Duodenal mucosa (tissue), 2 donors: ENCODE measurements around the gene RNF32.

ENCODE experiments used
- H3K27ac ChIP-seq: one replicate; pipeline ENCODE4 v1.7.0; 2013; ENCODE audit warnings: low read depth, low read length
- H3K27me3 ChIP-seq, 2 donors: one replicate each; pipeline ENCODE4 v1.7.0; 2013; ENCODE audit warnings: low read length in 2 of 2, control low read depth in 1 of 2; ENCODE audit not compliant: insufficient read depth in 2 of 2, control insufficient read depth in 1 of 2
- H3K36me3 ChIP-seq, 2 donors: one replicate each; pipeline ENCODE4 v1.7.0; 2013; ENCODE audit warnings: low read length in 2 of 2, control low read depth in 1 of 2; ENCODE audit not compliant: insufficient read depth in 2 of 2, control insufficient read depth in 1 of 2
- H3K4me1 ChIP-seq, 2 donors: one replicate each; pipeline ENCODE4 v1.7.0; 2013; ENCODE audit warnings: low read length in 2 of 2, control low read depth in 1 of 2; ENCODE audit not compliant: insufficient read depth in 2 of 2, control insufficient read depth in 1 of 2
- H3K4me3 ChIP-seq, 2 donors: one replicate each; pipeline ENCODE4 v1.7.0; 2013; ENCODE audit warnings: low read length in 2 of 2, low read depth in 1 of 2
- H3K9ac ChIP-seq, 2 donors: one replicate each; pipeline ENCODE4 v1.7.0; 2013; ENCODE audit warnings: low read length in 2 of 2, low read depth in 1 of 2
- H3K9me3 ChIP-seq, 2 donors: one replicate each; pipeline ENCODE4 v1.7.0; 2013; ENCODE audit warnings: low read length in 2 of 2, control low read depth in 1 of 2; ENCODE audit not compliant: control insufficient read depth in 1 of 2

The RNF32 gene

GRCh38 chr7:156673902-156674301 is 33.3 kb downstream of the RNF32 start:
- H3K9ac ChIP-seq, result no peak overlapping the region
- no peaks in the 10 kb centered on the region for H3K27me3 ChIP-seq
- H3K9me3 ChIP-seq, result no peaks in the 10 kb centered on the region
- H3K4me3 ChIP-seq, result no peak overlapping the region
- peaks cover 11 to 32% of the 10 kb centered on the region in 2 donors for H3K36me3 ChIP-seq
- H3K27ac ChIP-seq, result no peak overlapping the region
- no peaks in the 10 kb centered on the region for H3K4me1 ChIP-seq

GRCh38 chr7:156675721-156676120 is 35.1 kb downstream of the RNF32 start:
- Histone ChIP-seq H3K9ac (no peak overlapping the region), H3K27me3 (no peaks in the 10 kb centered on the region), H3K4me3 (no peak overlapping the region), H3K9me3 (no peaks in the 10 kb centered on the region), H3K4me1 (no peaks in the 10 kb centered on the region), H3K27ac (no peak overlapping the region), H3K36me3 (peaks cover 18 to 38% of the 10 kb centered on the region in 2 donors)

DNA sequence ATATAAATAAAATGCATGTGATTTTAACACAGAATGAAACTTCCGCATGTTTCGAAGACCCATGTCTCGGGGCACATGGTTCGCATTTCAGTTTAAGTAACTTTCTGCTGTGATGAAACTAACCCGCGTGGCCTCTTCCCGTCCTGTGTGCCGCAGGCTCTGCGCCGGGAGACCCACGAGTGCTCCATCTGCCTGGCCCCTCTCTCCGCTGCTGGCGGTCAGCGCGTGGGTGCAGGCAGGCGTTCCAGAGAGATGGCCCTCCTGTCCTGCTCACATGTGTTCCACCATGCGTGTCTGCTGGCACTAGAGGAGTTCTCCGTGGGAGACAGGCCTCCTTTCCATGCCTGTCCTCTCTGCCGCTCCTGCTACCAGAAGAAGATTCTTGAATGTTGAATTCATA is 35.7 kb downstream of the RNF32 start:
- Histone ChIP-seq H3K27ac (no peak overlapping the region), H3K27me3 (no peaks in the 10 kb centered on the region), H3K9ac (no peak overlapping the region), H3K4me1 (no peaks in the 10 kb centered on the region), H3K9me3 (no peaks in the 10 kb centered on the region), H3K36me3 (peaks cover 18 to 38% of the 10 kb centered on the region in 2 donors), H3K4me3 (no peak overlapping the region)

DNA sequence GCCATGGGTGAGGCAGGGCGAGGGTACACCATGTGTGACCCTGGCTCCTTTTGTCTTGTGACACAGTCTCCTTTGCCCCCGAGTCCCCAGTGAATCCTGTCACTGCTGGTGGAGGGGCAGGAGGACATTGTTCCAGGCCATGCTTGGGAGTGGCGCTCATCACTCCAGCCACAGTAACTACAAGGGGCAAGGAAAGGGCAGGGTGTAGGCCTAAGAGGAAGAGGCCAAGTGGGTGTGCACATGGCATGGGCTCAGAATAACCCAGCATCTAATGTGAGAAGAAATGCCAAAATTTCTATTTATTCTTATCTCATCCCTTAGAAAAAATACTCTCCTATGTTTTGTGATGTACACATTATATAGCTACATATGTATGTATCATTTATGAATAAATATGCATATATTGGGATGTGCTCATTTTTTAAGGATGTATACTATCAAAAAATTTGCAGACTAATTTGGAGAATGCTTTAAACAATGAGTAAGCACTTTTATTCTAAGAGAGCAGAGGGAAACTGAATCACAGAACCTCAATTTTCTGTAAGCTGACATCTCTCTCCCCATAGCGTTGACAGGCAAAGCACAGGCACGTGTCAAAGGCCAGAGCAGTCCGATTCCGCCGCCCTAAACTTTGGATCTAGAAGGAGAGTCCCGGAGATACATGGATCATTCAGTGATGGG is 36.9 kb downstream of the RNF32 start:
- no peak overlapping the region for H3K9ac ChIP-seq
- no peaks in the 10 kb centered on the region for H3K9me3 ChIP-seq
- no peak overlapping the region for H3K27ac ChIP-seq
- peaks cover 18 to 41% of the 10 kb centered on the region in 2 donors for H3K36me3 ChIP-seq
- no peaks in the 10 kb centered on the region for H3K27me3 ChIP-seq
- no peak overlapping the region for H3K4me3 ChIP-seq
- no peaks in the 10 kb centered on the region for H3K4me1 ChIP-seq

GRCh38 chr7:156680281-156680680 is 39.7 kb downstream of the RNF32 start:
- Histone ChIP-seq H3K4me3 (no peak overlapping the region), H3K27ac (no peak overlapping the region), H3K9ac (no peak overlapping the region), H3K4me1 (no peaks in the 10 kb centered on the region), H3K9me3 (no peaks in the 10 kb centered on the region), H3K27me3 (no peaks in the 10 kb centered on the region), H3K36me3 (peaks cover 15 to 46% of the 10 kb centered on the region in 2 donors)

DNA sequence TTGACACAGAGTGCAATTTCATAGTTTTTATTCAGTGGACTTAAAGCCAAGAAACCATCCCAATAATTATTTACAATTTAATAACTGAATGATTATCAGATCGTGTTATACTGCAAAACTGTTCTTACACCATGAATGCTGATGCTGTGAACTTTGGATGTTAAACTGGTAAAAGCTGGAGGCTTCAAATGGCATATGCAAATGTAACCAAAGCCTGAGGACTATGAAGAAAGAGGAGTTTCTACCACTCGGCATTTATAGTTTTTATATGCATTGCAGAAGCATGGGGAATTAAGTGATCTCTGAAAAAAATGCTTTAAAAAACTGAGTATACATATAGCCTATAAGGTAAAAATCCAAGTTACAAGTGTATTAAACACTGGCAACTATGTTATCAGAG is 42.4 kb downstream of the RNF32 start:
- Histone ChIP-seq H3K36me3 (peaks cover 11 to 30% of the 10 kb centered on the region in 2 donors), H3K9ac (no peak overlapping the region), H3K27ac (no peak overlapping the region), H3K4me1 (no peaks in the 10 kb centered on the region), H3K9me3 (no peaks in the 10 kb centered on the region), H3K4me3 (no peak overlapping the region), H3K27me3 (no peaks in the 10 kb centered on the region)

- Histone ChIP-seq H3K27ac (no peak overlapping the region), H3K9ac (no peak overlapping the region), H3K4me3 (no peak overlapping the region), H3K9me3 (no peaks in the 10 kb centered on the region), H3K4me1 (no peaks in the 10 kb centered on the region), H3K36me3 (peaks cover 4 to 16% of the 10 kb centered on the region in 2 donors), H3K27me3 (no peaks in the 10 kb centered on the region)
Observed at GRCh38 chr7:156684251-156684650, 43.7 kb downstream of the RNF32 start.

DNA sequence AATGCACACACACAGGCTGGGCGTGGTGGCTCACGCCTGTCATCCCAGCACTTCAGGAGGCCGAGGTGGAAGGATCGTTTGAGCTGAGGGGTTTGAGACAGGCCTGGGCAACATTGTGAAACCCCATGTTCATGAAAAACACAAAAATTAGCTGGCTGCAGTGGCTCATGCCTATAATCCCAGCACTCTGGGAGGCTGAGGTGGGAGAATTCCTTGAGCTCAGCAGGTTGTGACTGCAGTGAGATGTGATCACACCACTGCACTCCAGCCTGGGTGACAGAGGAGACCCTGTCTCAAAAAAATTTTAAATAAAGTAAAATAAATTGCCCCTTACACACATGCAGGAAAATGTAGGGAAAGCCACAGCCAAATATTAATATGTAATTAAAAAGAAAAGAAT is 44.1 kb downstream of the RNF32 start:
- no peaks in the 10 kb centered on the region for H3K9me3 ChIP-seq
- no peak overlapping the region for H3K27ac ChIP-seq
- no peak overlapping the region for H3K4me3 ChIP-seq
- no peak overlapping the region for H3K9ac ChIP-seq
- H3K4me1 ChIP-seq, result no peaks in the 10 kb centered on the region
- peaks cover 3 to 12% of the 10 kb centered on the region in 2 donors for H3K36me3 ChIP-seq
- no peaks in the 10 kb centered on the region for H3K27me3 ChIP-seq

DNA sequence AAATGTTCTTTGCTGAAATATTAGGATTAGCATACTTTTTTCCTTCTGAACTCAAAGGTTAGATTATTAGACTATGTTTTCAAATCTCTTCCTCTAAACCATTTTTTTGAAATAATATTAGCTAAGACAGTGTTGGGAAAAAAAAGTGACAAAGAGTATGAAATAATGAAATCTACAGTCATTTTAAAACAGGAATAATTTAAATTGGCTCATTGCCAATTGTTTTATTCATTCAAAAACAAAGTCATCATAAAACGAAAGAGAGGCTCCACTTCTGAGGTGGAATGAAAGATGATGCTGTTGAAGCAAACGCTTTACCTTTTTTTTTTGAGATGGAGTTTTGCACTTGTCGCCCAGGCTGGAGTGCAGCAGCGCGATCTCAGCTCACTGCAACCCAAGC is 51.2 kb downstream of the RNF32 start:
- Histone ChIP-seq H3K4me1 (no peaks in the 10 kb centered on the region), H3K27ac (no peak overlapping the region), H3K9me3 (peaks cover 0 to 2% of the 10 kb centered on the region in 2 donors), H3K4me3 (no peak overlapping the region), H3K36me3 (peaks cover 0 to 3% of the 10 kb centered on the region in 2 donors), H3K9ac (no peak overlapping the region), H3K27me3 (no peaks in the 10 kb centered on the region)

DNA sequence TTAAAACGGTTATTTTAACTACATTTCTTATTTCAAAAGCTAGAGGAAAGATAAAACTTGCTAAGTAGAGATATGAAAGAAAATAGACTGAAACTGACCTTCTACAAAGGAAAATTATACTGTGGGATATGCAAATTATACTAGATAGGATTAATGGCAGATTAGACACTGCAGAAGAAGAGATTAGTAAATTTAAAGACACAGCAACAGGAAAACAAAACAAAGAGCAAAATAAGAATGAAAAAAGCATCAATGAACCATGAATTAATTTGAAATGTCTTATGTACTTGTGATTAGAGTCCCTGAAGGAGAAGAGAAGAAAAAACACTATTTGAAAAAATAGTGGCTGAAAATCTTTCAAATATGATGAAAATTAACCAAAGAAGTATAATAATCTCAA is 52.3 kb downstream of the RNF32 start:
- peaks cover 6 to 7% of the 10 kb centered on the region in 2 donors for H3K9me3 ChIP-seq
- H3K9ac ChIP-seq, result no peak overlapping the region
- no peaks in the 10 kb centered on the region for H3K27me3 ChIP-seq
- no peak overlapping the region for H3K27ac ChIP-seq
- H3K36me3 ChIP-seq, result peaks cover 0 to 3% of the 10 kb centered on the region in 2 donors
- no peaks in the 10 kb centered on the region for H3K4me1 ChIP-seq
- no peak overlapping the region for H3K4me3 ChIP-seq
